Activated T-helper 9 cell treated with anti-CD3 and anti-CD28 coated beads, Interleukin-2, amount 50 U/mL, for 16 hours (primary cell): ENCODE results near the gene ZNF8.
A peak's percentile ranks its signal among the peaks of the same experiment; 100 is the strongest.
"Not testable (repeated sequence)": the region's sequence is repeated elsewhere in the genome, so short reads cannot be mapped to it uniquely, and the experiment has no call there.

Experiments
- DNase-seq: peaks from one replicate; pipeline ENCODE4 v3.0.0-alpha.2; 2020; ENCODE audit warnings: low read depth

ZNF8 gene

DNA sequence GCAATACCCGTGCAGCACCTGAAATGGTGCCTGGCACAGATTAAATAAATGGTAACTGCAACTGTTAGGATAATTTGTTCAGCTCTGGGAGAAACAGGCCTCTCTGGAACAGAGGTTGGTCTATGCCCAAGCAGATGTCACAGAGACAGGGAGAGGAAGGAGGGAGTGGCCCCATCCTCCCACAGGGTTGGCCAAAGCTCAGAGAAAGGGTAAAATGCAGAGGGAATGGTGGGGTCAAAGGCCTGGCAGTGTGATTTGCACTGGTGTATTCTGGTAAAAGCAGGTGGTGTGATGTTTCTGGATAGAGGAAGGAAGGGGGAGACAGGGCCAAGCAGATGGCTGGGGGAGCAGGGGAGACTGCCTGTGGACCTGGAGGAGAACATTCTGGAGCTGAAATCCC lies 57.5 kb downstream of the ZNF8 start:
- no peak for DNase-seq

DNA sequence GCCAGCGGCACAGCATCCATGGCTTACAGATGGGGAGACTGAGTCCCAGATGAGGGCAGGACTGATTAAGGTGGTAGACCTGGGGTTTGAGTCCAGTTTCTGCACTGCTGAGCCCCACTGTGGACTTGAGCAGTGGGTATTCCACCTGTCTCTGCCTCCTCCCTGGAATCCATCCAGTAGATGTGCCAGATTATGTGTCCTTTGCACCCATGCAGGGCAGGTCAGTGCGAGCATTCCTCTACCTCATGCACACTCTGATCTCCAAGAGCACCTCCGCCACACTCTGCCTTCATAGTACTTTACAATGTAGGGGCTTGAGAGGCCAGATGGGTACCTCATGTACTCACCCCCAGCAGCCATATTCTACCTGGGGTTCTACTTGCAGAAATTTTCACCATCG lies 58.1 kb downstream of the ZNF8 start:
- no peak for DNase-seq

DNA sequence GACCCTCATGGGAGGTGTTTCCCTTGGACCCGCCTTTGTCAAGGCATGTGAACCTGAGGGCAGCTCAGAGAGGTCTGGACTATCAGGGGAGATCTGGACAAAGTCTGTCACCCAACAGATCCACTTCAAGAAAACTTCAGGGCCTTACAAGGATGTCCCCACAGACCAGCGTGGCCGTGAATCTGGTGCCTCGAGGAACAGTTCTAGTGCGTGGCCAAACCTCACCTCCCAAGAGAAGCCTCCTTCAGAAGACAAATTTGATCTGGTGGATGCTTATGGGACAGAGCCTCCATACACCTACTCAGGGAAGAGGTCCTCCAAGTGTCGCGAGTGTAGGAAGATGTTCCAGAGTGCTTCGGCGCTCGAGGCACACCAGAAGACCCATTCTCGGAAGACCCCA lies 59.6 kb downstream of the ZNF8 start:
- DNase-seq, result no peak

DNA sequence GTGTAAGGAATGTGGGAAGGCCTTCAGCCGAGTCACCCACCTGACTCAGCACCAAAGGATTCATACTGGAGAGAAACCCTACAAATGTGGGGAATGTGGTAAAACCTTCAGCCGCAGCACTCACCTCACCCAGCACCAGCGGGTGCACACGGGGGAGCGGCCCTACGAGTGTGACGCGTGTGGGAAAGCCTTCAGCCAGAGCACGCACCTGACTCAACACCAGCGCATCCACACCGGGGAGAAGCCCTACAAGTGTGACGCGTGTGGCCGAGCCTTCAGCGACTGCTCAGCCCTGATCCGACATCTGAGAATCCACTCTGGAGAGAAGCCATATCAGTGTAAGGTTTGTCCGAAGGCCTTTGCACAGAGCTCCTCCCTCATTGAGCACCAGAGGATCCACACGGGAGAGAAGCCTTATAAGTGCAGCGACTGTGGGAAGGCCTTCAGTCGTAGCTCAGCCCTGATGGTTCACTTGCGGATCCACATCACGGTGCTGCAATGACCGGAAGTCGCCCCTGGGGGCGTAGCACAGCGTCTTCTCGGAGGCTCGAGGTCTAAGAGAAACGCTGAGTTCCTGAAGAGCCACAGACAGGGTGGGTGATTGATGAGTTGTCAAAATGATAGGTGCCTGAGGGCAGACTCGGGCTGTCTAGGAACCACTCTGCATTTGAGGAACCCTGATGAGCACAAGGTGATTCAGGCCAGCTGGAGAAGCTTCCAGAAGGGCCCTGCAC lies 60.2 kb downstream of the ZNF8 start:
- DNase-seq, result no peak

DNA sequence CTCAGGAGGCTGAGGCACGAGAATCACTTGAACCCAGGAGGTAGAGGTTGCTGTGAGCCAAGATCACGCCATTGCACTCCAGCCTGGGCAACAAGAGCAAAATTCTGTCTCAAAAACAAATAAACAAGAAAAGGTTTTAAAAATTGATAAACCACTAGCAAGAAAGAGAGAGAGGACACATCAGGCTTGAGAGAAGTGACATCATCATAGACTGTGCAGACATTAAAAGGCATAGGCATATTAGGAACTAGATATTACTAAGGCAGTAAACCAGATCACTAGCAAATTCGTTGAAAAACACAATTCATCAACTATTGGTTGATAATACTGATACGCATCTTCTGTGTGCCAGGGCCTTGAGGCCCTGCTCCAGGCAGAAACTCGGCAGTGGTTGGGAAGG lies 66.8 kb downstream of the ZNF8 start:
- DNase-seq, result no peak

DNA sequence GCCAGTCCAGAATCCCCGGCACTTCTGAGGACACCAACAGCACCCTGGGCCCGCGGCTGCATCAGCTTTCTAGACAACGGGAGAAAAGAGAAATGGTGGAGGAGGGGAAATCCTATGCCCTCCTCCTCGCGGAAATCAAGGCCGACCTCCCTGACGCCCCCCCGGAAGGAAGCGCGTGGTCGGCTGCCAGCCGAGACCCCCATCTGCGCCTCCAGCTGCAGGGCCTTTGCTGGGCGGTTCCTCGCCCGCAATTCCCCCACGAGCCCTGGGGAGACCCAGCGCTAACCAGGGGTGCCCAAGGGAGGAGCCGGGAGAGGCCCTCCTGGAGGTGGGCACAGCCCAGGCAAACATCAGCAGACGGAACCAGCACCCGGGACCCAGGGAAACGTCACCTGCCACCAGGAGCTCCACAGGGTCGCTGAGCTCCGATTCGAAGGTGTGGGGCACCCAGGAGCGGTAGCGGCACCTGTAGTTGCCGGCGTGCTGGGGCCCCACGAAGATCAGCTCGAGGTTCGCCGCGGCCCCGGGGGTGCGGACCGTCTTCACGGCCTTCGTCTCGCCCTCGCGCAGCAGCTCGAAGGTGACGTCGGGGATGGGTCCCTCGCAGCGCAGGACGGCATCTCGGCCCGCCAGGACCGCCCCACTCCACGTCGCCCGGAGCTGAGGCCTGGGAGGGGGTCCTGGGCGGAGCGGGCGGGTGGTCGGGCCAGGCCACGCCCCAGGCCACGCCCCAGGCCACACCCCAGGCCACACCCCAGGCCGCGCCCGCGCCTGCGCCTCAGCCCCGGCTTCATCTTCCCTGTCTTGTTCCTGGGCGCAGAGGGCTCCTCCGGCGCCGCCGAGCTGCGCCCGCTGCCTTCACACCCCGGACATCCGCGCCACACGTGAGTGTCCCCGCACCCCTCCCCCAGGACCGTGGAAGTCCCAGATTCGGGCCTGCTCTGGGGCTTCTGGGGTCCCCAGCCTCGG lies 68.5 kb downstream of the ZNF8 start:
- DNase-seq, result peak; percentile 59

DNA sequence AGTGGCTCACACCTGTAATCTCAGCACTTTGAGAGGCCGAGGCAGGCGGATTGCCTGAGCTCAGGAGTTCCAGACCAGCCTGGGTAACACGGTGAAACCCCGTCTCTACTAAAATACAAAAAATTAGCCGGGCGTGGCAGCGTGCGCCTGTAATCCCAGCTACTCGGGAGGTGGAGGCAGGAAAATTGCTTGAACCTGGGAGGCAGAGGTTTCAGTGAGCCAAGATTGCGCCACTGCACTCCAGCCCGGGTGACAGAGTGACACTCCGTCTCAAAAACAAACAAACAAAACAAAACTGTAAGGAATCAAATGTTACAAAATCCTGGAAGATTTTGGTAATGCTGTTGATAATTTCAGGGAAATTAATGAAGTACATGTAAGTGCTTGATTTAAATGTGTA lies 69.3 kb downstream of the ZNF8 start:
- not testable (repeated sequence) for DNase-seq

DNA sequence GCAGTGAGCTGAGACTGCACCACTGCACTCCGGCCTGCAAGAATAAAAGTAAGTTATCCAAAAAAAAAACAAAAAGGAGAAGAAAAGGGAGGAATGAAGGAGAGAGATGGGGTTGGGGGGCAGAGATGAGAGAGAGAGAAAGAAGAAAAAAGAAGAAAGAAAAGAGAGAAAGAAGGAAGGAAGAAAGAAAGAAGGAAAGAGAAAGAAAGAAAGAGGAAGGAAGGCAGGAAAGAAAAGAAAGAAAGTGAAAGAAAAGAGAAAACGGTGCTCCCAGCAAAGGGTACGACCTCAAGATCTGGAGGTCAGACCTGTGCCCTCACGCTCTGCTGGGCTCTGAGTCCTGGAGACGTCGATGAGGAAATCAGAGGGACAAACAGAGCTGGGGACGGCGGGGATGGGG lies 70.8 kb downstream of the ZNF8 start:
- DNase-seq, result no peak

DNA sequence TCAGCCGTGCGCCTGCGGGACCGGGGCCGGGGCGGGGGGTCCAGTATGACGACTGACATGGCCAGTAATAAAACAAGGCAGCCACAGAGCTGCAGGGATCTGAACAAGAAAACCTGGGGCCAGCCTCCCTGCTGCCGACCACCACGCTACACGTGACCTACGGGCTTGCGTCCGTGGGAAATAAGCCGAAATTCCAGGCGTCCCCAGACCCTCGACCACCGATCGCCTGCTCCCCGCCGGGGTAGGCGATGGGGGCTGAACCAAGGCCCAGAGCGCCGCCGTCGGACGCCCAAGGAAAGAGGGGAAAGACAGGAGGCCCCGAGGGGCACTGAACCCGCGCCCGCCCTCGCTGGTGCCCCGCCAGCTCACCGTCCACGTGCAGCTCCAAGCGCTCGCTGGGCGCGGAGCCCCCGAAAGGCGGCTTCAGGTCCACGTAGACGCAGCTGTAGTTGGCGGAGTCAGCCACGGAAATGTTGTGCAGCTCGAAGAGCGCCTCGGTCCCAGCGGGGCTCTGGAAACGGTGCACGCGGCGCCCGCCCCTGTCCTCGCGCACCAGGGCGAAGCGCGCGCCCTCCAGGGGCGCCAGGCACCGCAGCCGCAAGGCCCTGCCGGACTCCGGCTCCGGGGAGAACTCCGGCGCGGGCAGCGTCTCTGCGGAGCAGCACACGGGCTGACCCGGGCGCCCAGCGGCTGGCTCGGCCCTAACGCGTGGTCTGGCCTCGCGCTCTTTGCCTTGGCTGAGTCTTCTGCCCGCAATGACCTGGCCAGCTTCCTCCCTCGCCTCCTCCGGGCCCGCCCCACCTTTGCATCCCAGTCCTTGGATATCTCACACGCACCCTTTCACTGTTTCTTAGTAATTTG lies 71.5 kb downstream of the ZNF8 start:
- DNase-seq, result no peak

DNA sequence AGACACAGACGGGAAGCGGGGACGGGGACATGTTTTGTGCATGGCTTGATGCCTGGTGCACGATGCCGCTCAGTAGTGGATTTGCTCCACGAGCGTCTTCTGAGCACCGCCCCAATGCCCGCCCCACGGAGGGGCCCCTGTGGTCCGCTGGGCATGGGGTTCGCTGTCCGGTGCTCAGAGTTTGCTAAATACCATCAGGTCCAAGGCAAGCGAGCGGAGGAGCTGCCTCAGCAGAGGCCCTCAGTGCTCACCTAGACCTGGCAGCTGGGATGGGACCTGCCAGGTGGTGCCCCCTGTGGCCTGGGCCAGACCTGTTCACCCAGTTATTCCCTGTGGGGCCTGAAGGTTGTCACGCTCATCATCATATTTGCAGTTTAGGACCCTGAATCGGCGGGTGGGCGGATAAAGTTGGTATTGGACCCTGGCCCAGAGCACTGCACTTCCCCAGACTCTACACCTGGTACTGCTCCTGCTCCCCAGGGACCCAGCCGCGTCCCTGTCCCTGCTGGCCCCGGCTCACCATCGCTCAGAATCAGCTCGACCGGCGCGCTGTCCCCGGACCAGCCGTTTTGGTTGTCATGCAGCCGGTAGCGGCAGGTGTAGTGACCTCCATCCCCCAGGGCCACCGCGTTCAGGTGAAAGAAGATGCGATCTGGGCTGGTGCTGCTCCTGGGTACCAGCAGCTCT lies 72.3 kb downstream of the ZNF8 start:
- DNase-seq, result no peak

DNA sequence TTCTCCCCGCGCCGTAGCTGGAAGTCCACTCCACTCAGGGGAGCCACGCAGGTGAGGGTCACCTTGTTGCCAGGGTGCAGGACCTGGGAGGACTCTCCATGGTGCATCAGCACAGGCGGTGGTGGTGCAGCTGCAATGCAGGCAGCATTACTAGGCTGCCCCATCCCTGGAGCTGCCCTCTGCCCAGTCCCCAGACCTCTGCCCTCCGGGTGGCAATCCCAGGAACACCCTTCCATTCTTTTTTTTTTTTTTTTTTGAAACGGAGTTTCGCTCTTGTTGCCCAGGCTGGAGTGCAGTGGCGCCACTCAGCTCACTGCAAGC lies 72.8 kb downstream of the ZNF8 start:
- no peak for DNase-seq

DNA sequence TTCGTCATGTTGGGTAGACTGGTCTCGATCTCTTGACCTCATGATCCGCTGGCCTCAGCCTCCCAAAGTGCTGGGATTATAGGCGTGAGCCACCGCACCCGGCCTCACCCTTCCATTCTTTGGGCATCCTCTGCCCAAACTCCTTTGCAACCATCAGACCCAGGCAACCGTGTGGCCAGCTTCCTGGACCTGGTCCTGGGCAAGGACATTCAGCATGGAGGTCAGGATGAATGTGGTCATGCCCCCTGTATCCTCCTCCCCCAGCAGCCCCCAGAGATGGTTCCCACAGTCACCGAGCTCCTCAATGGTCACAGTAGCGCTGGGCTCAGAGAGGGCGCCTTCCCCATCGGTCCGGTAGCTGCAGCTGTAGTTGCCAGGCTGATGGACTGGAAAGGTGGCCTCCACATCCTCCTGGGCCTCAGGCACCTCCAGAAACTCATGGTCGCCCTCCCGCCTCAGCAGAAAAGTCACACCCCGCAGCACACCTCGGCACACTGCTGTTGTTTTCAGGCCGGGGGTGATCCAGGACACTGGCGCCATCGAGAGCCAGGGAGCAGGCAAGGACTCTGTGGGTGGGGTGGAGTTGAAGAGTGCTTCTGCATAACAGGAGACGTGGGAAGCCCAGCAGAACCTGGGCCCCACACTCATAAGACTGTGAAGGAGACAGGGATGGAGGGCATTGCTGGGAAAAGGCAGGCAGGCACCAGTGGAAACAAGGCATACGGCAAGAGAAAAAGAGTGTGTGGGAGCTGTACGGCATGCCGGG lies 73.4 kb downstream of the ZNF8 start:
- no peak for DNase-seq
